OCI-LY1 (cell line): ENCODE data around the gene PFKP.

Source experiments
- EZH2 ChIP-seq: fragments of 200-600 bp; sonication (generic), shearing (Covaris generic); IDR thresholded peaks from 2 replicates; pipeline ENCODE4 v1.8.0; 2017; ENCODE audit warnings: borderline replicate concordance, mixed run types, mild to moderate bottlenecking, antibody characterized with exemption, low read length, moderate library complexity, mixed read lengths
- TF ChIP-seq, protein P1 (sequence below): fragments of 200-600 bp; sonication (generic), shearing (Covaris generic); IDR thresholded peaks from 2 replicates; pipeline ENCODE4 v1.5.1; 2017; ENCODE audit warnings: mild to moderate bottlenecking, antibody characterized with exemption, low read length, moderate library complexity, mixed read lengths

DNA sequence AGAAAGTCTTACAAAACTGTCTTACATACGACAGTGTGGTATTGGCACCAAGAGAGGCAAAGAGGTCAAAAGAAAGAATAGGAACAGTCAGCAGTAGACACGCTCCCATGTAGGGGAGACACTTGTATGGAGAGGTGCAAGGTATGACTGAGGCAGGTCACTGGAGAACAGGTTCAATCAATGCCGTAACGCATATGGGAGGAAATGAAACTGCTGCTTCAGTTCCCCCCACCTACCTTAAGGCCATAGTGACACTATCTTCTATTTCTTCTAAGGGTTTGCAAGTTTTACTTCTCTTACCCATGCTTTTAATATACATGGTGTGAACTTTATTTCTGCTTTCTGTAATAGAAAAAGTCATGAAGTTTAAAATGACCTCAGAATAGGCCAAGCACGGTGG is 110.7 kb downstream of the PFKP start:
- no peak for TF ChIP-seq EZH2
- TF ChIP-seq, protein P1, sequence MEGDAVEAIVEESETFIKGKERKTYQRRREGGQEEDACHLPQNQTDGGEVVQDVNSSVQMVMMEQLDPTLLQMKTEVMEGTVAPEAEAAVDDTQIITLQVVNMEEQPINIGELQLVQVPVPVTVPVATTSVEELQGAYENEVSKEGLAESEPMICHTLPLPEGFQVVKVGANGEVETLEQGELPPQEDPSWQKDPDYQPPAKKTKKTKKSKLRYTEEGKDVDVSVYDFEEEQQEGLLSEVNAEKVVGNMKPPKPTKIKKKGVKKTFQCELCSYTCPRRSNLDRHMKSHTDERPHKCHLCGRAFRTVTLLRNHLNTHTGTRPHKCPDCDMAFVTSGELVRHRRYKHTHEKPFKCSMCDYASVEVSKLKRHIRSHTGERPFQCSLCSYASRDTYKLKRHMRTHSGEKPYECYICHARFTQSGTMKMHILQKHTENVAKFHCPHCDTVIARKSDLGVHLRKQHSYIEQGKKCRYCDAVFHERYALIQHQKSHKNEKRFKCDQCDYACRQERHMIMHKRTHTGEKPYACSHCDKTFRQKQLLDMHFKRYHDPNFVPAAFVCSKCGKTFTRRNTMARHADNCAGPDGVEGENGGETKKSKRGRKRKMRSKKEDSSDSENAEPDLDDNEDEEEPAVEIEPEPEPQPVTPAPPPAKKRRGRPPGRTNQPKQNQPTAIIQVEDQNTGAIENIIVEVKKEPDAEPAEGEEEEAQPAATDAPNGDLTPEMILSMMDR, result no peak
